Keratinocyte (primary cell): ENCODE measurements around the gene TMEM52B.
"Not testable (repeated sequence)": the region's sequence is repeated elsewhere in the genome, so short reads cannot be mapped to it uniquely, and the experiment has no call there.

Source experiments
- CTCF ChIP-seq, 3 experiments: IDR thresholded peaks in 1 of 3; conservative IDR thresholded peaks in 1 of 3; optimal IDR thresholded peaks in 1 of 3; 2 replicates in 2 of 3; 3 replicates in 1 of 3; pipeline versions ENCODE3 to v1.5.1; 2011; ENCODE audit warnings: low read length in 3 of 3, mild to moderate bottlenecking in 3 of 3, moderate library complexity in 2 of 3, control low read depth in 1 of 3, inconsistent platforms in 1 of 3; ENCODE audit not compliant: insufficient read depth in 2 of 3; ENCODE audit errors: extremely low read depth in 1 of 3
- EZH2 ChIP-seq: IDR thresholded peaks from one replicate; pipeline ENCODE4 v1.6.1; 2012; ENCODE audit warnings: inconsistent platforms, mild to moderate bottlenecking, low read length, moderate library complexity

DNA sequence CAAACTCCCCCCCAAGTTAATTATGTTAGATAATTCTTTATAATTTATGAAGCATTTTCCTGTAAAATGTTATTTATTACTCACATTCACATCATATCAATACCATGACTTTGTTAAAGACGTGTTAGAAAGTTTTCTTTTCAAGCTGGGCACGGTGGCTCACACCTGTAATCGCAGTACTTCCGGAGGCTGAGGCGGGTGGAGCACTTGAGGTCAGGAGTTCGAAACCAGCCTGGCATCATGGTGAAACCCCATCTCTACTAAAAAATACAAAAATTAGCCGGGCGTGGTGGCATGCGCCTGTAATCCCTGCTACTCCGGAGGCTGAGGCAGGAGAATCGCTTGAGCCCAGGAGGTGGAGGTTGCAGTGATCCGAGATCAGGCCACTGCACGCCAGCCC lies 37.1 kb downstream of the TMEM52B start:
- TF ChIP-seq CTCF (optimal IDR thresholded peaks at IDR 0.05 in 1 of 3, IDR thresholded peaks at IDR 0.05 in 1 of 3, conservative IDR thresholded peaks at IDR 0.05 in 1 of 3; ENCODE audit: extremely low read depth in 1 of 3, insufficient read depth in 2 of 3, low read length in 3 of 3); EZH2: not testable (repeated sequence)
